Measurements from ENCODE around the gene CBX8. TPM values are rescaled to one million over a fixed set of nuclear protein-coding genes. Genes with fewer than 3 reads are reported as not detected.

The CBX8 gene
- total and polyA plus RNA-seq, 2 of the 13 experiments (the other 11 are each of a cell fraction or from before 2014, with no cell fraction given), result 0.34 to 12.6 TPM

DNA sequence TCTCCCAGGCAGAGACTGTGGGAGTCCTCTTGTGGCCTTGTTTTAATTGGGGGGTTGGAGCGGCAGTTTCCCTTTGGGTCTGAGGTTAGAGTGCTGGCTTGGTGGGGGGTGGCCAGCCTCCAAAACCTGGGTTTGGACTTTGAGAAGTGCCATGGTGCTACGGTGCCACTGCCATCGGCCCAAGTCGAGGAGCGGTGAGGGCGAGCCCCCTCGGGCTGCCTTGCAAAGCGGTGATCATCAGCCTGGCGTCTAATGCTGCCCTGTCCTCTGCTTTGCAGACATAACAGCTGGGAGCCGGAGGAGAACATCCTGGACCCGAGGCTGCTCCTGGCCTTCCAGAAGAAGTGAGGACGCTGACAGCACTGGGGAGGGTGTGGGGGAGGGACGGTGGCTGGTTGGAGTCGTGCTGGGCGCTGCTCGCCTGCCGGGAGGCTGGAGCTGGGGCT, 17.8 kb downstream of the CBX8 start (continued):
- TF ChIP-seq, protein P1, sequence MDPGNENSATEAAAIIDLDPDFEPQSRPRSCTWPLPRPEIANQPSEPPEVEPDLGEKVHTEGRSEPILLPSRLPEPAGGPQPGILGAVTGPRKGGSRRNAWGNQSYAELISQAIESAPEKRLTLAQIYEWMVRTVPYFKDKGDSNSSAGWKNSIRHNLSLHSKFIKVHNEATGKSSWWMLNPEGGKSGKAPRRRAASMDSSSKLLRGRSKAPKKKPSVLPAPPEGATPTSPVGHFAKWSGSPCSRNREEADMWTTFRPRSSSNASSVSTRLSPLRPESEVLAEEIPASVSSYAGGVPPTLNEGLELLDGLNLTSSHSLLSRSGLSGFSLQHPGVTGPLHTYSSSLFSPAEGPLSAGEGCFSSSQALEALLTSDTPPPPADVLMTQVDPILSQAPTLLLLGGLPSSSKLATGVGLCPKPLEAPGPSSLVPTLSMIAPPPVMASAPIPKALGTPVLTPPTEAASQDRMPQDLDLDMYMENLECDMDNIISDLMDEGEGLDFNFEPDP (CRISPR knock-in tag; conservative IDR thresholded peaks at IDR 0.05), result 0 out of 2 replicates have a peak, but pooled peaks have one; percentile 33
- TF ChIP-seq NFE2L1 (CRISPR knock-in tag; IDR thresholded peaks at IDR 0.05; ENCODE audit: borderline replicate concordance), result 0 out of 2 replicates have a peak, but pooled peaks have one; percentile 36
- 0 out of 2 replicates have a peak, but pooled peaks have one; percentile 43 for TF ChIP-seq ZNF225 (CRISPR knock-in tag; IDR thresholded peaks at IDR 0.05)
- TF ChIP-seq, protein P2, sequence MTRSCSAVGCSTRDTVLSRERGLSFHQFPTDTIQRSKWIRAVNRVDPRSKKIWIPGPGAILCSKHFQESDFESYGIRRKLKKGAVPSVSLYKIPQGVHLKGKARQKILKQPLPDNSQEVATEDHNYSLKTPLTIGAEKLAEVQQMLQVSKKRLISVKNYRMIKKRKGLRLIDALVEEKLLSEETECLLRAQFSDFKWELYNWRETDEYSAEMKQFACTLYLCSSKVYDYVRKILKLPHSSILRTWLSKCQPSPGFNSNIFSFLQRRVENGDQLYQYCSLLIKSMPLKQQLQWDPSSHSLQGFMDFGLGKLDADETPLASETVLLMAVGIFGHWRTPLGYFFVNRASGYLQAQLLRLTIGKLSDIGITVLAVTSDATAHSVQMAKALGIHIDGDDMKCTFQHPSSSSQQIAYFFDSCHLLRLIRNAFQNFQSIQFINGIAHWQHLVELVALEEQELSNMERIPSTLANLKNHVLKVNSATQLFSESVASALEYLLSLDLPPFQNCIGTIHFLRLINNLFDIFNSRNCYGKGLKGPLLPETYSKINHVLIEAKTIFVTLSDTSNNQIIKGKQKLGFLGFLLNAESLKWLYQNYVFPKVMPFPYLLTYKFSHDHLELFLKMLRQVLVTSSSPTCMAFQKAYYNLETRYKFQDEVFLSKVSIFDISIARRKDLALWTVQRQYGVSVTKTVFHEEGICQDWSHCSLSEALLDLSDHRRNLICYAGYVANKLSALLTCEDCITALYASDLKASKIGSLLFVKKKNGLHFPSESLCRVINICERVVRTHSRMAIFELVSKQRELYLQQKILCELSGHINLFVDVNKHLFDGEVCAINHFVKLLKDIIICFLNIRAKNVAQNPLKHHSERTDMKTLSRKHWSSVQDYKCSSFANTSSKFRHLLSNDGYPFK (CRISPR knock-in tag; IDR thresholded peaks at IDR 0.05; ENCODE audit: borderline replicate concordance), result 0 out of 2 replicates have a peak, but pooled peaks have one; percentile 42
- TF ChIP-seq ZFP90 (CRISPR knock-in tag; IDR thresholded peaks at IDR 0.05; ENCODE audit: borderline replicate concordance), result 0 out of 2 replicates have a peak, but pooled peaks have one; percentile 40
- TF ChIP-seq ZNF883 (CRISPR knock-in tag; IDR thresholded peaks at IDR 0.05; ENCODE audit: not compliant biosample characterization), result no peak

DNA sequence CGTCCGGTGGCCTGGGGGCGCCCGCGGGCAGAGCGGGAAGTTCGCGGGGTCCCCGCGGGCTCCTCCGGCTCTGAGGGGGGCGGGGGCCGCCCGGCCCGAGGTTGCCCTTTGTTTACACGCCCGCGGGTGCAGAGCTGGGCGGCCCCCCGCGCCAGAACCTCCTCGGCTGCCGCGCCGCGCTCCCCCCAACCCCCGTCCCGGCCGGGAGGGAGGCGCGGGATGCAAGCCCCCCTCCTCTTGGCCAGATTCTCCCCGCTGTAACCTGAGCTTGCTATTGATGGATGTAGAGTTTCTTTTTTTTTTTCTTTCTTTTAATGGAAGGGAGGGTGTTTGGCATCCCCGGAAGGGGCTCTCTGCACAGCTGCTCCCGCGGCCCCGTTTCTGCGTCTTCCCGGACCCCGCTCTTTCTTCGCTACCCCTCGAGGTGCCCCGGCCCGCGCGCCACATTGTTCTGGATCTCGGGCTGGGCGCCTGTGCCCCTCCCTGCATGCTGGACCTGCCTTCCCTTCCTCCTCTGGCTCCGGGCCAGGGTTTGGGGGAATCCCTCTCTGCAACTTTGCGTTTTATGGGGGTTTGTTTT, 18.3 kb downstream of the CBX8 start:
- intact Hi-C loops (cut with micrococcal nuclease; ENCODE audit: unreplicated experiment), result loop anchor here (5.0 kb wide), 1 partner anchor 36 kb away; no protein-coding TSS in a partner anchor
- no peak overlapping the region for H2AFZ ChIP-seq (ENCODE audit: low read length)
- H3K79me2 ChIP-seq (ENCODE audit: insufficient read depth, low read length), result peaks cover 16% of the 10 kb centered on the region
- peak; percentile 5; the same call in 2 of the 3 replicates for ATAC-seq
- no peak for DNase-seq (ENCODE audit: low spot score)
- ChIA-PET POLR2A (interaction anchor here (0.6 to 1.4 kb wide), 6 partner anchors 8 to 213 kb away, joined by 3 to 10 read pairs (median 4); partner anchors contain the start of gene CBX8), CTCF (ENCODE audit: low intra/inter-chr PET ratio, low total read pairs) (no interaction called here)
- peak overlapping the region; percentile 76 to 86 (median 84) for H3K4me3 ChIP-seq (replicated peaks in 1 of 3; ENCODE audit: insufficient read depth in 1 of 3, low read depth in 2 of 3, low read length in 3 of 3)
- peaks cover 0 to 7% of the 10 kb centered on the region in 2 experiments; a peak in 2 of 5 replicates for H3K27me3 ChIP-seq (ENCODE audit: control insufficient read depth in 1 of 2, insufficient read depth in 2 of 2, low read length in 2 of 2)
- H3K4me1 ChIP-seq (ENCODE audit: insufficient read depth, low read length), result peaks cover 73% of the 10 kb centered on the region
- in situ Hi-C loops (cut with HindIII; ENCODE audit: extremely low pct_ligation_motif_present, low pct_unique_long_range_greater_than_20kb), result no loop called here
- BruUV-seq (replicated peaks), result no TSS peak
- H4K20me1 ChIP-seq (ENCODE audit: insufficient read depth, low read length), result peaks cover 14% of the 10 kb centered on the region; the same call in 1 of the 2 replicates
- H3K4me2 ChIP-seq (ENCODE audit: low read depth, low read length), result peak overlapping the region; percentile 77
- FAIRE-seq, result no peak
- 10% methylated on average over 43 of the region's 49 CpGs for WGBS (ENCODE audit: low lambda C conversion rate)
- H3K9ac ChIP-seq (ENCODE audit: insufficient read depth, low read depth, low read length), result peak overlapping the region; percentile 79
- H3K9me3 ChIP-seq (ENCODE audit: low read length), result no peaks in the 10 kb centered on the region
- peaks cover 16 to 35% of the 10 kb centered on the region in 2 experiments for H3K36me3 ChIP-seq (replicated peaks in 1 of 2; ENCODE audit: control insufficient read depth in 1 of 2, insufficient read depth in 2 of 2, low read length in 2 of 2)
- peak overlapping the region; percentile 41 for H3K27ac ChIP-seq (ENCODE audit: extremely low read length, insufficient read depth, low read length)
- TF ChIP-seq ZNF776 (CRISPR knock-in tag; IDR thresholded peaks at IDR 0.05), result no peak
- no peak for TF ChIP-seq RAD21 (CRISPR knock-in tag; IDR thresholded peaks at IDR 0.05)
- no peak for TF ChIP-seq SUZ12 (IDR thresholded peaks at IDR 0.05; ENCODE audit: low read depth, low read length)
- TF ChIP-seq ZNF264 (CRISPR knock-in tag; IDR thresholded peaks at IDR 0.05), result no peak
- TF ChIP-seq RFX1 (IDR thresholded peaks at IDR 0.05), result no peak
- no peak for TF ChIP-seq NFRKB (IDR thresholded peaks at IDR 0.05)
- 0 out of 2 replicates have a peak, but pooled peaks have one; percentile 7 for TF ChIP-seq SAP130 (CRISPR knock-in tag; IDR thresholded peaks at IDR 0.05; ENCODE audit: low read depth)
- no peak for TF ChIP-seq ZNF792 (CRISPR knock-in tag; IDR thresholded peaks at IDR 0.05)

Data from HepG2 (cell line).